Measurements from ENCODE around the gene LAMA5. TPM values are rescaled to one million over a fixed set of nuclear protein-coding genes. Genes with fewer than 3 reads are reported as not detected.

LAMA5 gene
- total RNA-seq, 2 experiments from 2014 or later = 53.3 to 162 TPM

GRCh38 chr20:62314711-62315302 is 52.3 kb downstream of the LAMA5 start:
- Histone ChIP-seq H3K4me3 (ENCODE audit: low read depth, low read length, poor library complexity, severe bottlenecking) (no peak overlapping the region), H4K20me1 (ENCODE audit: insufficient read depth, low read length) (no peaks in the 10 kb centered on the region), H3K9me2 (ENCODE audit: insufficient read depth, low read length) (no peaks in the 10 kb centered on the region), H3K4me1 (ENCODE audit: insufficient read depth, low read length, poor library complexity, severe bottlenecking) (no peaks in the 10 kb centered on the region), H3K36me3 (ENCODE audit: insufficient read depth, low read length) (peaks cover 53% of the 10 kb centered on the region), H2AFZ (ENCODE audit: low read length) (no peak overlapping the region), H3K9me3 (ENCODE audit: low read length) (no peaks in the 10 kb centered on the region), H3K4me2 (ENCODE audit: low read length) (no peak overlapping the region), H3K79me2 (ENCODE audit: insufficient read depth, low read depth, low read length) (no peaks in the 10 kb centered on the region), H3K27ac (ENCODE audit: low read depth, low read length, poor library complexity, severe bottlenecking) (no peak overlapping the region)
- TF ChIP-seq EZH2phosphoT487 (IDR thresholded peaks at IDR 0.05; ENCODE audit: borderline replicate concordance, low read depth, low read length) (no peak), CTCF (conservative IDR thresholded peaks at IDR 0.05; ENCODE audit: low read length) (no peak)
- POLR2A ChIA-PET = no interaction called here
- no peak for DNase-seq (ENCODE audit: low spot score)
- no TSS peak for BruUV-seq (replicated peaks)
- CTCF ChIA-PET (ENCODE audit: unreplicated experiment) = no interaction called here
- intact Hi-C loops (cut with micrococcal nuclease; ENCODE audit: unreplicated experiment) = no loop called here

- no TSS peak for BruUV-seq (replicated peaks)
- no peaks in the 10 kb centered on the region for H3K4me1 ChIP-seq (ENCODE audit: insufficient read depth, low read length, poor library complexity, severe bottlenecking)
- CTCF ChIA-PET (ENCODE audit: unreplicated experiment) = no interaction called here
These were observed 52.8 kb downstream of the LAMA5 start for GRCh38 chr20:62314339-62314638.

More at GRCh38 chr20:62314339-62314638, 52.8 kb downstream of the LAMA5 start:
- POLR2A ChIA-PET = no interaction called here
- no peaks in the 10 kb centered on the region for H4K20me1 ChIP-seq (ENCODE audit: insufficient read depth, low read length)
- no peak overlapping the region for H3K27ac ChIP-seq (ENCODE audit: low read depth, low read length, poor library complexity, severe bottlenecking)
- no peak overlapping the region for H3K4me2 ChIP-seq (ENCODE audit: low read length)
- no peak for TF ChIP-seq EZH2phosphoT487 (IDR thresholded peaks at IDR 0.05; ENCODE audit: borderline replicate concordance, low read depth, low read length)
- TF ChIP-seq CTCF (conservative IDR thresholded peaks at IDR 0.05; ENCODE audit: low read length) = no peak
- intact Hi-C loops (cut with micrococcal nuclease; ENCODE audit: unreplicated experiment) = no loop called here
- no peak for DNase-seq (ENCODE audit: low spot score)
- no peaks in the 10 kb centered on the region for H3K9me3 ChIP-seq (ENCODE audit: low read length)
- H2AFZ ChIP-seq (ENCODE audit: low read length) = no peak overlapping the region
- H3K36me3 ChIP-seq (ENCODE audit: insufficient read depth, low read length) = peaks cover 53% of the 10 kb centered on the region
- no peaks in the 10 kb centered on the region for H3K9me2 ChIP-seq (ENCODE audit: insufficient read depth, low read length)
- no peaks in the 10 kb centered on the region for H3K79me2 ChIP-seq (ENCODE audit: insufficient read depth, low read depth, low read length)
- no peak overlapping the region for H3K4me3 ChIP-seq (ENCODE audit: low read depth, low read length, poor library complexity, severe bottlenecking)

Measured in OCI-LY7 (cell line).